Sigmoid colon (tissue), 7 donors: Measurements from ENCODE around the gene TPH1. TPM values are rescaled to one million over a fixed set of nuclear protein-coding genes. Genes with fewer than 3 reads are reported as not detected.

Source experiments
- DNase-seq: peaks from one replicate; pipeline ENCODE4 v3.0.0-alpha.2; 2019
- H3K27ac ChIP-seq, 4 donors: fragments of 200-600 bp; sonication (generic); one replicate each; pipeline ENCODE4 v1.5.1; 2016 to 2019; ENCODE audit warnings: mild to moderate bottlenecking in 1 of 4
- H3K27me3 ChIP-seq, 3 donors: fragments of 200-600 bp; sonication (generic); one replicate each; pipeline ENCODE4 v1.5.1; 2019; ENCODE audit warnings: mild to moderate bottlenecking in 1 of 3
- H3K36me3 ChIP-seq, 4 donors: fragments of 200-600 bp; sonication (generic); one replicate each; pipeline ENCODE4 v1.5.1; 2016 to 2019
- H3K4me1 ChIP-seq, 4 donors: fragments of 200-600 bp; sonication (generic); one replicate each; pipeline ENCODE4 v1.5.1; 2017 to 2019
- H3K4me3 ChIP-seq, 4 donors: fragments of 200-600 bp; sonication (generic); one replicate each; pipeline ENCODE4 v1.5.1; 2017 to 2019; ENCODE audit warnings: mild to moderate bottlenecking in 2 of 4, moderate library complexity in 1 of 4
- H3K9me3 ChIP-seq, 4 donors: fragments of 200-600 bp in 3 of 4; sonication (generic) in 3 of 4; one replicate each; pipeline versions ENCODE4 v1.5.1 to v1.6.1; 2013 to 2019
- CTCF ChIP-seq, 4 experiments: fragments of 450-650 bp in 3 of 4; fragments of 200-600 bp in 1 of 4; IDR thresholded peaks; one replicate each; pipeline ENCODE4 v1.5.1; 2016 to 2019; ENCODE audit warnings: antibody characterized with exemption in 4 of 4, mild to moderate bottlenecking in 3 of 4, moderate library complexity in 2 of 4
- EP300 ChIP-seq, 4 donors: sonication (generic); formaldehyde crosslinking; IDR thresholded peaks; one replicate each; pipeline ENCODE4 v1.6.1; 2017; ENCODE audit warnings: antibody characterized with exemption in 4 of 4
- POLR2A ChIP-seq, 2 donors: fragments of 450-650 bp; IDR thresholded peaks; one replicate each; pipeline ENCODE4 v1.6.1; 2016; ENCODE audit warnings: antibody characterized with exemption in 2 of 2, mild to moderate bottlenecking in 2 of 2, moderate library complexity in 2 of 2
- POLR2AphosphoS5 ChIP-seq, 4 donors: sonication (generic); formaldehyde crosslinking; IDR thresholded peaks; one replicate each; pipeline ENCODE4 v1.6.1; 2017; ENCODE audit warnings: antibody characterized with exemption in 4 of 4
- WGBS, 2 donors: extraction: QIAGEN DNeasy Blood & Tissue Kit; methylation state at CpG; one replicate each; pipeline ENCODE4 v1.1.7; 2013; 5-methylcytosine and 5-hydroxymethylcytosine counted together
- intact Hi-C: fragments of 100-400 bp; cut with DNase I; formaldehyde crosslinking; loops from one replicate; pipeline ENCODE4 v1.15.1; 2023
- polyA plus RNA-seq, 3 donors: library from polyadenylated mRNA; stranded (reverse); fragments of 200-250 nt; gene quantifications; one replicate each; pipeline ENCODE4 v1.2.3, GENCODE V29; 2013
- total RNA-seq, 4 donors: library from RNA; depleted of rRNA; stranded (reverse); fragments of >200 nt; gene quantifications; one replicate each; pipeline ENCODE4 v1.1.0, GENCODE V29; 2016
- donor health status: healthy with polysubstance abuse.
- donor health status: Bipolar disorder and iron deficiency.
- donor health status: healthy.

The TPH1 gene
- total and polyA plus RNA-seq, 7 donors, result 0.28 to 4.6 (median 0.79) TPM

GRCh38 chr11:18063862-18064434, 17.9 kb upstream of the TPH1 start:
- H3K36me3 ChIP-seq, result no peaks in the 10 kb centered on the region
- TF ChIP-seq POLR2AphosphoS5 (IDR thresholded peaks at IDR 0.05) (no peak), EP300 (IDR thresholded peaks at IDR 0.05) (no peak), CTCF (IDR thresholded peaks at IDR 0.05) (no peak), POLR2A (IDR thresholded peaks at IDR 0.05) (no peak)
- H3K4me3 ChIP-seq, result no peak overlapping the region
- H3K4me1 ChIP-seq, result no peaks in the 10 kb centered on the region
- H3K27ac ChIP-seq, result no peak overlapping the region
- intact Hi-C loops, result no loop called here
- no peaks in the 10 kb centered on the region for H3K9me3 ChIP-seq
- no peaks in the 10 kb centered on the region for H3K27me3 ChIP-seq
- DNase-seq, result no peak
- WGBS, 2 donors, result 49 to 78% methylated on average over 4 of the region's 4 CpGs

- TF ChIP-seq EP300 (IDR thresholded peaks at IDR 0.05) (no peak), POLR2A (IDR thresholded peaks at IDR 0.05) (no peak), CTCF (IDR thresholded peaks at IDR 0.05) (no peak), POLR2AphosphoS5 (IDR thresholded peaks at IDR 0.05) (no peak)
- Histone ChIP-seq H3K4me3 (no peak overlapping the region), H3K4me1 (no peaks in the 10 kb centered on the region), H3K9me3 (no peaks in the 10 kb centered on the region), H3K27me3 (no peaks in the 10 kb centered on the region), H3K36me3 (no peaks in the 10 kb centered on the region), H3K27ac (no peak overlapping the region)
- 13 to 56% methylated on average over 5 of the region's 5 CpGs for WGBS, 2 donors
- no peak for DNase-seq
- intact Hi-C loops, result no loop called here
Measured at GRCh38 chr11:18063125-18063524, 17.1 kb upstream of the TPH1 start.

- intact Hi-C loops, result no loop called here
- Histone ChIP-seq H3K36me3 (no peaks in the 10 kb centered on the region), H3K27me3 (no peaks in the 10 kb centered on the region), H3K4me3 (no peak overlapping the region), H3K4me1 (no peaks in the 10 kb centered on the region), H3K27ac (no peak overlapping the region), H3K9me3 (no peaks in the 10 kb centered on the region)
- no peak for DNase-seq
- TF ChIP-seq EP300 (IDR thresholded peaks at IDR 0.05), result no peak
- no peak for TF ChIP-seq CTCF (IDR thresholded peaks at IDR 0.05)
- TF ChIP-seq POLR2AphosphoS5 (IDR thresholded peaks at IDR 0.05), result no peak
- TF ChIP-seq POLR2A (IDR thresholded peaks at IDR 0.05), result no peak
- 78 to 92% methylated on average over 2 of the region's 2 CpGs for WGBS, 2 donors
Measured at GRCh38 chr11:18061351-18061750, 15.3 kb upstream of the TPH1 start.

GRCh38 chr11:18056561-18057181, 10.6 kb upstream of the TPH1 start:
- DNase-seq, result no peak
- intact Hi-C loops, result no loop called here
- H3K27ac ChIP-seq, result no peak overlapping the region

More at GRCh38 chr11:18056561-18057181, 10.6 kb upstream of the TPH1 start:
- no peaks in the 10 kb centered on the region for H3K9me3 ChIP-seq
- no peaks in the 10 kb centered on the region for H3K4me1 ChIP-seq
- H3K27me3 ChIP-seq, result no peaks in the 10 kb centered on the region
- no peaks in the 10 kb centered on the region for H3K36me3 ChIP-seq
- WGBS, 2 donors, result 90 to 95% methylated on average over 1 of the region's 1 CpG
- H3K4me3 ChIP-seq, result no peak overlapping the region
- TF ChIP-seq POLR2A (IDR thresholded peaks at IDR 0.05) (no peak), EP300 (IDR thresholded peaks at IDR 0.05) (no peak), POLR2AphosphoS5 (IDR thresholded peaks at IDR 0.05) (no peak), CTCF (IDR thresholded peaks at IDR 0.05) (no peak)
